GM12892 (cell line): ENCODE results near the gene HLA-G.

Experiments
- POLR2A ChIP-seq: IDR thresholded peaks from 2 replicates; pipeline ENCODE4 v1.6.1; 2011; ENCODE audit warnings: low read depth, low read length, control low read depth
- POLR2AphosphoS5 ChIP-seq: IDR thresholded peaks from 2 replicates; pipeline ENCODE4 v1.6.1; 2011; ENCODE audit warnings: low read depth, low read length, control low read depth
- TAF1 ChIP-seq: IDR thresholded peaks from 2 replicates; pipeline ENCODE4 v1.6.1; 2011; ENCODE audit warnings: low read depth, mild to moderate bottlenecking, control low read depth, low read length, borderline replicate concordance

- TF ChIP-seq TAF1 = no peak
- no peak for TF ChIP-seq POLR2A
- TF ChIP-seq POLR2AphosphoS5 = no peak
These were observed 23.6 kb downstream of the HLA-G start for GRCh38 chr6:29851190-29851589.
